HL-60 (cell line): ENCODE results near the gene CSRNP3.

Experiments
- DNase-seq, 2 experiments: peaks; one replicate each; pipeline ENCODE4 v3.0.0-alpha.2; 2010 to 2020; ENCODE audit warnings: low read depth in 1 of 2, low spot score in 1 of 2
- H3K27ac ChIP-seq: fragments of 250-450 bp; sonication (Bioruptor Pico); replicated peaks from 2 replicates; pipeline ENCODE4 v1.5.1; 2020; ENCODE audit warnings: mild to moderate bottlenecking, moderate library complexity
- H3K27me3 ChIP-seq: fragments of 250-450 bp; sonication (Bioruptor Pico); 2 replicates; pipeline ENCODE4 v1.5.1; 2021; ENCODE audit warnings: mild to moderate bottlenecking, moderate library complexity; ENCODE audit not compliant: insufficient read depth, poor library complexity, severe bottlenecking
- H3K4me3 ChIP-seq: replicated peaks from 2 replicates; pipeline ENCODE4 v1.5.1; 2011; ENCODE audit warnings: mild to moderate bottlenecking, control low read depth, low read length; ENCODE audit not compliant: insufficient read depth
- CTCF ChIP-seq: IDR thresholded peaks from one replicate; pipeline ENCODE4 v1.5.1; 2011; ENCODE audit warnings: low read length, control low read depth, inconsistent platforms; ENCODE audit not compliant: insufficient read depth
- GABPA ChIP-seq: IDR thresholded peaks from 2 replicates; pipeline ENCODE4 v1.6.1; 2012; ENCODE audit warnings: low read depth
- POLR2AphosphoS5 ChIP-seq: IDR thresholded peaks from 2 replicates; pipeline ENCODE4 v1.6.1; 2012; ENCODE audit warnings: low read depth
- REST ChIP-seq: IDR thresholded peaks from 2 replicates; pipeline ENCODE4 v1.6.1; 2012; ENCODE audit warnings: low read depth; ENCODE audit not compliant: insufficient replicate concordance
- SPI1 ChIP-seq: IDR thresholded peaks from 2 replicates; pipeline ENCODE4 v1.6.1; 2012; ENCODE audit warnings: low read depth, mild to moderate bottlenecking, borderline replicate concordance

The CSRNP3 gene

GRCh38 chr2:165636959-165637358 is 167.5 kb downstream of the CSRNP3 start:
- DNase-seq, result no peak
- Histone ChIP-seq H3K27ac (no peak overlapping the region), H3K27me3 (no peaks in the 10 kb centered on the region), H3K4me3 (no peak overlapping the region)
- TF ChIP-seq SPI1 (no peak), POLR2AphosphoS5 (no peak), CTCF (no peak), REST (no peak), GABPA (no peak)

GRCh38 chr2:165637396-165637795 is 167.9 kb downstream of the CSRNP3 start:
- H3K27me3 ChIP-seq, result no peaks in the 10 kb centered on the region
- H3K27ac ChIP-seq, result no peak overlapping the region
- no peak for DNase-seq
- H3K4me3 ChIP-seq, result no peak overlapping the region
- no peak for TF ChIP-seq CTCF
- no peak for TF ChIP-seq POLR2AphosphoS5
- TF ChIP-seq SPI1, result no peak
- TF ChIP-seq REST, result no peak
- TF ChIP-seq GABPA, result no peak

- no peak for TF ChIP-seq POLR2AphosphoS5
- TF ChIP-seq REST, result no peak
- no peak for TF ChIP-seq CTCF
- no peak for TF ChIP-seq GABPA
- no peak for TF ChIP-seq SPI1
- Histone ChIP-seq H3K27me3 (no peaks in the 10 kb centered on the region), H3K27ac (no peak overlapping the region), H3K4me3 (no peak overlapping the region)
- DNase-seq, result no peak
These were observed 170.0 kb downstream of the CSRNP3 start for GRCh38 chr2:165639504-165639903.
